Brain pericyte (primary cell): ENCODE results near the gene ELN.

Source experiments
- DNase-seq: peaks from one replicate; pipeline ENCODE4 v3.0.0-alpha.2; 2012; ENCODE audit warnings: low read depth, low spot score

Gene ELN

DNA sequence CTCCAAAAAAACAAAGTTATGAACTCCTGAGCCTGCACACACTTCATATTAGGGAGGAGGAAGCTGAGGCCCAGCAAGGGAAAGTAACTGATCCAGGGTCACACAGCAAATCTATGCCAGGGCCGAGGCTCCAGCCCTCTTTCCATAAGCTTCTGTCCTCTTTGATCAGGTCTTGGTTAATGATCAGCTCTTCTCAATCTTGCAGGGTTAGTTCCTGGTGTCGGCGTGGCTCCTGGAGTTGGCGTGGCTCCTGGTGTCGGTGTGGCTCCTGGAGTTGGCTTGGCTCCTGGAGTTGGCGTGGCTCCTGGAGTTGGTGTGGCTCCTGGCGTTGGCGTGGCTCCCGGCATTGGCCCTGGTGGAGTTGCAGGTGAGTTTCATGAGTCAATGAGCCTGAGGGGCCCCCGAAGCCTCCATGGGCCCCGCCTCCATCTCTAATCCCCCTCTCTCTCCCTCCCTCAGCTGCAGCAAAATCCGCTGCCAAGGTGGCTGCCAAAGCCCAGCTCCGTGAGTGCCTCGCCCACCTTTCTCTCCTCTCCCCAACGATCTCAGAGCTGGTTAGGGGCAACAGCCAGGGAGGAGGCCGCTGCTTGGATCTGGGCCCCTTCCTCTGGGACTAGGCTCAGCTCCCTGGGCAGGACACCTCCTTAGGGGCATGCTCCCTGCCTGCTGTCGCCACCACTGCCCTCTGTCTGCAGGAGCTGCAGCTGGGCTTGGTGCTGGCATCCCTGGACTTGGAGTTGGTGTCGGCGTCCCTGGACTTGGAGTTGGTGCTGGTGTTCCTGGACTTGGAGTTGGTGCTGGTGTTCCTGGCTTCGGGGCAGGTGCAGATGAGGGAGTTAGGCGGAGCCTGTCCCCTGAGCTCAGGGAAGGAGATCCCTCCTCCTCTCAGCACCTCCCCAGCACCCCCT, 32.0 kb downstream of the ELN start:
- DNase-seq, result no peak

DNA sequence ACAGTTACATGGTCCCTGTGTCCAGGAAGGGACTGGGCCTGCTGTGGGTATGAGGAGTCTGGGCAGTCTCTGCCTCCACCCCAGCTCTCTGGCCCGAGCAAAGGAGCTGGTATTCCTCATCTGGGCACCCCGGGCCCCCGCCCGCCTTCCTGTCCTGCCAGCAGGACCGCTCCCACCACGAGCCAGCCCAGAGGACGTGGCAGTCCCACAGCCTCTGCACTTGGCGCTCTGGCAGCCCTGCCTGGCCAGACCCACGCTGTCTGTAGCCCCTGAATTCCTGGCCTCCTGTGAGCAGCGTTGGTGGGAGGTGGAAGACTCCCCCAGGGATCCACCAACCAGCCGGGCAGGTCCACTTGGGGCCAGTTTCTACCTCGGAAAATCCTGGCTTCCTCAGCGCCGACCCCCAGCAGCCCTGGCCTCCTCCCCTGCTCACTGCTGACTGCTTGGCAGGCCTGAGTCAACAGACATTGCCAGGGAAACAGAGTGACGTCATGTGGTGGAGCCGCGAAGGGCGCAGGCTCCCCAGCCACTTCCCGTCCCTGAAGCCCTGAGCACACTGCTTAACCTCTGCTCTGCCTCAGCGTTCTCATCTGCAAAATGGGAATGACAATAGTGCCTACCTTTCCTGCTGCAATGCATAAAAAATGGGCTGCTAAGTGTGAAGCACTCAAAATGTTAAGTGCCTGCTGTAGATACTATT, 34.0 kb downstream of the ELN start:
- DNase-seq, result peak; percentile 79

DNA sequence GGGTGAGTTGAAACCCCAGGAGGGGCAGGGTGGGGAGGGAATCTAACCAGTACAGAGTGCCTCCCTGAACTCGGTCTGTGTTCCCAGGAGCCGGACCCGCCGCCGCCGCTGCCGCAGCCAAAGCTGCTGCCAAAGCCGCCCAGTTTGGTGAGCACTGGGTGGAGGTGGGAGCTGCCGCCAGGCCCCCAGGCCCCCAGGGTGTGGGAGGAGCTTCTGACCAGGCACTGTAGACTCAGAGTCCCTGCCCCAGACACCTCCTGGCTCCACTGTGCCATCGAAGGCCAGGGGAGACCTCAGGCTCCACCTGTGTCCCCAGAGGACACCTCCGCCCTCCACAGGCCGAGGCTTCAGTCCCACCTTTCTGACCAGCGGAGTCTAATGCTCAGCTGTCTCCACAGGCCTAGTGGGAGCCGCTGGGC, 35.3 kb downstream of the ELN start:
- DNase-seq, result no peak

DNA sequence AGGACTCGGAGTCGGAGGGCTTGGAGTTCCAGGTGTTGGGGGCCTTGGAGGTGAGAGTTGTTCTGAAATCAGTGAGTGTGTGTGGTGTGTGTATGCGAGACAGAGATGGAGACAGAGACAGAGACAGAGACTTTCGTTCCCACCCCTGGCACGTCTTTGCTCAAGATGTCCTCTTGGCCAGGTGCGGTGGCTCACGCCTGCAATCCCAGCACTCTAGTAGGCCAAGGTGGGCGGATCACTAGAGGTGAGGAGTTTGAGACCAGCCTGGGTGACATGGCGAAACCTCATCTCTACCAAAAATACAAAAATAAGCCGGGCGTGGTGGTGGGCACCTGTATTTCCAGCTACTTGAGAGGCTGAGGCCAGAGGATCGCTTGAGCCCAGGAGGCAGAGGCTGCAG, 35.7 kb downstream of the ELN start:
- DNase-seq, result no peak

DNA sequence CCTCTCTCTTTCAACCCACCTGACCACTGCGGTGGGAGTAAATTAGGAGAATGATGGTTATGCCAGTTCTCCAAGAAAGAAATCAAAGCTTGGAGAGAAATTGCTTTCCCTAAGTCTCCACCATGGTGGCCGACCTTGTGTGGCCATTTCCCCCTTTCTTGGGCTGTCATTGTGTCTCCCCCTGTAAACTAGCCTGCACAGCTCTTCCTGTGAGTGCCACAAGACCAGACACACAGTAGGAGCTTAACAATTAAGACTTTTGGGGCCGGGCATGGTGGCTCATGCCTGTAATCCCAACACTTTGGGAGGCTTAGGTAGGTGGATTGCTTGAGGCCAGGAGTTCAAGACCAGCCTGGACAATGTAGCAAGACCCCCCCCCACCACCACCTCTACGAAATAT, 36.7 kb downstream of the ELN start:
- no peak for DNase-seq

DNA sequence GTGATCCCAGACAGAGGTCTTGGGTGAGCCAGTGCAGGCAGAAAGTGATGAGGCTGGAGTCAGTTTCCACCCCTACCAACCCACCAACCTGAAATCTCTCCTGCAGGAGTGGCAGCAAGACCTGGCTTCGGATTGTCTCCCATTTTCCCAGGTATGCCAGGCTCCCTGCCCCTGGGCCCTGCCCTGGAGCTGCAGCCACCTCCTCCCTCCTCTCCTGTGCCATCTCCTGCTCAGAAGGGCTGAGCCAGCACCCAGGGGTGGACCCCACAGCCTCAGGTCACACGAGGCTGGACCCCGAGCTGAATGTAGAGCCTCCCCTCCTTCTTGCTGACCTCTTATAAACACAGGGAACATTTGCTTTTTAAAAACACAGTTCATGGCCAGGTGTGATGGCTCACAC, 38.7 kb downstream of the ELN start:
- DNase-seq, result no peak

DNA sequence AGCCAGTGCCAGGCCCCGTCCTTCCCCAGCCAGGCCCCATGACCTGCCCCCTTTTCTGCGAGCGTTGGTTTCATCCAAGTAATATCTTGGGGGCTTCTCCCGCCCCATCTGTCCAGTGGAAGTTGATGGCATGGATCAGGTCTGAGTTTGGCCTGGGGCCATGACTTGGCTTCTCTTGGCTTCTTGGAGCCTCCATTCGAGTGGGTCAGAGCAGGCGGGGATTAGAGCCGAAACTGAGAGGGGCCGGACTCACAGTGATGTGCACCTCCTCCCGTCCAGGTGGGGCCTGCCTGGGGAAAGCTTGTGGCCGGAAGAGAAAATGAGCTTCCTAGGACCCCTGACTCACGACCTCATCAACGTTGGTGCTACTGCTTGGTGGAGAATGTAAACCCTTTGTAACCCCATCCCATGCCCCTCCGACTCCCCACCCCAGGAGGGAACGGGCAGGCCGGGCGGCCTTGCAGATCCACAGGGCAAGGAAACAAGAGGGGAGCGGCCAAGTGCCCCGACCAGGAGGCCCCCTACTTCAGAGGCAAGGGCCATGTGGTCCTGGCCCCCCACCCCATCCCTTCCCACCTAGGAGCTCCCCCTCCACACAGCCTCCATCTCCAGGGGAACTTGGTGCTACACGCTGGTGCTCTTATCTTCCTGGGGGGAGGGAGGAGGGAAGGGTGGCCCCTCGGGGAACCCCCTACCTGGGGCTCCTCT, 40.6 kb downstream of the ELN start:
- DNase-seq, result no peak

DNA sequence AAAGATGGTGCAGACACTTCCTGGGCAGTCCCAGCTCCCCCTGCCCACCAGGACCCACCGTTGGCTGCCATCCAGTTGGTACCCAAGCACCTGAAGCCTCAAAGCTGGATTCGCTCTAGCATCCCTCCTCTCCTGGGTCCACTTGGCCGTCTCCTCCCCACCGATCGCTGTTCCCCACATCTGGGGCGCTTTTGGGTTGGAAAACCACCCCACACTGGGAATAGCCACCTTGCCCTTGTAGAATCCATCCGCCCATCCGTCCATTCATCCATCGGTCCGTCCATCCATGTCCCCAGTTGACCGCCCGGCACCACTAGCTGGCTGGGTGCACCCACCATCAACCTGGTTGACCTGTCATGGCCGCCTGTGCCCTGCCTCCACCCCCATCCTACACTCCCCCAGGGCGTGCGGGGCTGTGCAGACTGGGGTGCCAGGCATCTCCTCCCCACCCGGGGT, 41.1 kb downstream of the ELN start:
- no peak for DNase-seq

DNA sequence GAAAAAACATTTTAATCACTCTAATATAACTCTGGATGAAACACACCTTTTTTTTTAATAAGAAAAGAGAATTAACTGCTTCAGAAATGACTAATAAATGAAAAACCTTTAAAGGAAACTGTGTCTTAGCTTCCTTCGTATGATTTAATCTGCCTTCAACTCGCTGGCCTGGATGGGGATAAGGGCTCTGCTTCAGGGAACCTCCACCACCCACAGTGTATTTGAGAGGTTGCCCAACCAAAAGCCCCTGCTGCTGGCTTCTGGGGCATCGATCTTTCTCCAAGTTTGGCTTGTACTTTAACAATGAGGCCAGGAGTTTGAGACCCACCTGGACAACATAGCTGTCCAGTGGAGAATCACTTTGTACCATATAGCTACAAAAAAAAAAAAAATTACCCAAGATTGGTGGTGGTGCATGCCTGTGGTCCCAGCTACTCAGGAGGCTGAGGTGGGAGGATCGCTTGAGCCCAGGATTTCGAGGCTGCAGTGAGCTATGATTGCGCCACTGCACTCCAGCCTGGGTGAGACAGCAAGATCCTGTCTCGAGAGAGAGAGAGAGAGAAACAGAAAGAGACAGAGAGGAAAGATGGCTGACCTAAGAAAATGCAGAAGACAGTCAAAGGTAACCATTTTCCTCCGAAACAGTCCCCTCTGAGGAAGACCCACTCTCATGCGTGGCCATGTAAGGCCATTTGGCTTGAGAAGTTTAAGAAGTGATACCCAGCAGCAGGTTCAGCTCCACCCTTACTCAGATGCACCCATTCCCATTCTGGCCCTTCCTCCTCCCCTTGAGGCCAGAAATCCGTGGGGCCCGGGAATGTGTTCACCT, 42.0 kb downstream of the ELN start:
- DNase-seq, result no peak

DNA sequence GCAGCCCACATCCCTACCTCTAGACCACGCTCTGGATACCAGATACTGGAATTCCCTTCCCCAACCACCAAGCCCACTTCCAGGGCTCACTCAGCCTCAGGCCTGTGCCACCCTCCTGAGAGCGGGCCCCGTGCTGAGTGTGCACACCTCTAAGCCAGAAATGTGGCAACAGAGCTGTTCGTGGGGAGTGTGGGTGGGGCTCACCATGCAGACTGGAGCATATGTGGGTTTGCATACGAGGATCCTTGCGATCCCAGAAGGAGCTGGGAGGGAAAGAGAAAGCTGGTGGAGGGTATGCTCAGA, 42.6 kb downstream of the ELN start:
- no peak for DNase-seq

DNA sequence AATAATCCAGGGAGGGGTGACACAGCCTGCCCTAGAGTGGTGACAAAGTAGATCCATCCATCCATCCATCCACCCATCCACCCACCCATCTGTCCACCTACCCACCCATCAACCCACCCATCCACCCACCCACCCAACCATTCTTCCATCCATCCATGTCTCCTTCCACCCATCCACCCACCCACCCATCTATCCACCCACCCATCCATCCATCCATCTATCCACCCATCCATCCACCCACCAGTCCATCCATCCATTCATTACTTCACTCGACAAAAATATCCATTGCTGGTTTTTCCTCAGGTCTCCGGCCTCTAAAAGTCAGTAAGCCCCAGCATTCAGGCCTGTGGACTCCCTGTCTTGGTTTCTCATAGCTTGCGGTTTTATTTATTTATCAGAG, 43.1 kb downstream of the ELN start:
- no peak for DNase-seq

DNA sequence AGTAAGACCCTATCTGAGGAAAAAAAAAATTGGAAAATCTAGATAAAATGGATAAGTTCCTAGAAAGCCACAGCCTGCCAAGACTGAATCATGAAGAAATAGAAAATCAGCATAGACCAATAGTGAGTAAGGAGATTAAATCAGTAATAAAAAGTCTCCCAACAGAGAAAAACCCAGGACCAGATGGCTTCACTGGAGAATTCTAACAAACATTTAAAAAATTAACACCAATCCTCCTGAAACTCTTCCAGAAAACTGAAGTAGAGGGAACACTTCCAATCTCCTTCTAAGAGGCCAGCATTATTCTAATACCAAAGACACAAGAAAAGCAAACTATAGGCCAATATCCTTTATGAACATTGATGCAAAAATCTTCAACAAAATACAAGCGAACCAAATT, 46.8 kb downstream of the ELN start:
- no peak for DNase-seq

DNA sequence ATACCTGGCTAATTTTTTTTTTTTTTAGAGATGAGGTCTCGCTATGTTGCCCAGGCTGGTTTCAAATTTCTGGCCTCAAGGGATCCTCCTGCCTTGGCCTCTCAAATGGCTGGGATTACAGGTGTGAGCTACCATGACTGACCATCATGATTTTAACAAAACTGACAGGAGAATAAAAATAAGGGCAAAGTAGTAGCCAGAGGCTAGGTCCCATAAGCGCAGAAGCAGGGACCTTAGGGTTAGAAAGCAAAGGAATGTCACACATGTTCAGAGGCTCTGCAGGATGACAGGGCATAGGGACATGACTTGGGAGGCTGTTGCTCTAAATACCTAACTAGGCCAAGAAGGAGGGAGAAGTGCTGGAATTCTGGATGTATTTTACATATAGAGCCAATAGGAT, 50.5 kb downstream of the ELN start:
- no peak for DNase-seq

DNA sequence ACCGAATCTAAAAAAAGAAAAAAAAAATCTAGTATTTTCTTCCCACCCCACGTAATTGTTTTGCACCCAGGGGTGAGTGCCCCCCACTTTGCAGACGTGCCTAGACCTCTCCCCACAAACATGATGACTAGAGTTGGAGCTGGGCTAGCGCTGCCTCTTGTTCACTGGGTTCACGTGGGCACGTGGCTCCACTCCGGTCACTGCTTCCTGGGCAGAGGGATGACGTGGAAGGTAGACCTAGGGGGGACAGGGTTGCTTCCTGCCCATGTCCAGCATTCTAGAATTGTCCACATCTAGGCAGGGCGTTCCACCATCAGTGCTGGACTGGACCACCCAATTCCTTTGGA, 54.8 kb downstream of the ELN start:
- DNase-seq, result no peak

DNA sequence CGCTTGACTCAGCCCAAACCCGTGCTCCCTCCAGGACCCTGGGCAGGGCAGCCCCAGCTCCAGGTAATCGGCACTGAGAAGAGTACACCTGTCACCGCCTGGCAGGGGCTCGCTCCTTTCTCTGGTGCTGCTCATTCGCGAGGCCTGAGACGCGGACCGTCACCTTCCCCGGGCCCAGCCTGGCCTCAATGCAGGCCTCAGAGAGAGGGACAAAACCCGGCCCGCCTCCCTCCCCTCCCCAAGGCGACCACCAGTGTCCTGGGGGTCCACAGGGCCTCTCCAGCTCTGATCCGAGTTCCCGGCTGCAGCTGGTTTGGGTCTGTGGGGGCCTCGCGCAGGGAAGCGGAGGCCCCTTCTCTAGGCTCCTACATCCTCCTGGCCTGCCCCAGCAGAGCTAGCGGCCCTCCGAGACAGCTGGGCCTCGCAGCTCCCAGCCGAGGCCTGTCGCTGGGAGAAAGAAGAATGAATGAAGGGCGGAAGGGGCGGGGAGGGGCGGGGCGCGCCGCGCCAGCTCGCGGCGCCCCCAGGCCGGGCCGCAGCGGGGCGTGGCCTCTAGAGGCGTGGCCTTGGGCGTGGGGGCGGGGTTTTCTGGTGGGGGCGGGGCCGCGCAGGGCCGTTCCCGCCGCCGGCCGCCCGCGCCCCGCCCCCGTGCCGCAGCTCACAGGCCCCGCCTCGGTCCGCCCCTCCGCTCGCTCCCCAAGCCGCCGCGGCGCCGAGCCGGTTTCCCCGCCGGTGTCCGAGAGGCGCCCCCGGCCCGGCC, 55.3 kb downstream of the ELN start, which contains the start of gene LIMK1:
TSS of gene LIMK1 (plus strand) at position 688 of the 760 bp plus-strand sequence. CDS start 187 bp downstream, outside the sequence.
- DNase-seq, result no peak

DNA sequence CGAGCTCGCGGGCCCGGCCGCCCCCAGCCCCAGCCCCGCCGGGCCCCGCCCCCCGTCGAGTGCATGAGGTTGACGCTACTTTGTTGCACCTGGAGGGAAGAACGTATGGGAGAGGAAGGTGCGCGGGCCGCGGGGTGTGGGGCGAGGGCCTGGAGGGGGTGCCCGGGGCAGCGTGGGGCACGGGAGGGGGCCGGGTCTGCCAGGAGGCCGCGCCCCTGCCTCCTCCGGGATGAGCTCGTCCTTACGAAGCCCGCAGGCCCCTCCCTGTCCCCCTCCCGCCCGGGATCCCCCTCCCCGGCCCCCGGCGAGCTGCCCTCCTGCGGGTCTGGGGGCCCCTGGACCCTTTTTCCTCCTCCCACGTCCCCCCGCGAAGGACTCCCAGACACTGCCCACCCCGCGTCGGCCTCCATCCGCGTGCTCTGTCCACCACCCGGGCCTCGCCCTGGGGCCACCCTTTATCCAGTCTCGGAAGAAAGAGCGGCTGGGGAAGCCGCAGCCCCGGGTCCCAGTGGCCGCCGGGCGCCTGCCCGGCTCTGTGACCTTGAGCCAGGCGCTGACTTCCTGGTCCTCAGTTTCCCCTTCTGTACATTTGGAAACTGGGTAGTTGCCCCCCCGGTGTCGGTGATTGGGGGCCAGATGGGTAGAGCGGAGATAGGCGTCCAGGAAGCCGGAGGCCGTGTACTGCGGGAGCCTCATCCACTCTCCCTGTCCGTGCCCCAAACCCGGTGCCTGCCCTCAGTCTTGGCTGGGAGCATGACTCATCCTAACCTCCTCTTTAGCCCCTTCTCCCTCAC, 56.2 kb downstream of the ELN start:
- no peak for DNase-seq

DNA sequence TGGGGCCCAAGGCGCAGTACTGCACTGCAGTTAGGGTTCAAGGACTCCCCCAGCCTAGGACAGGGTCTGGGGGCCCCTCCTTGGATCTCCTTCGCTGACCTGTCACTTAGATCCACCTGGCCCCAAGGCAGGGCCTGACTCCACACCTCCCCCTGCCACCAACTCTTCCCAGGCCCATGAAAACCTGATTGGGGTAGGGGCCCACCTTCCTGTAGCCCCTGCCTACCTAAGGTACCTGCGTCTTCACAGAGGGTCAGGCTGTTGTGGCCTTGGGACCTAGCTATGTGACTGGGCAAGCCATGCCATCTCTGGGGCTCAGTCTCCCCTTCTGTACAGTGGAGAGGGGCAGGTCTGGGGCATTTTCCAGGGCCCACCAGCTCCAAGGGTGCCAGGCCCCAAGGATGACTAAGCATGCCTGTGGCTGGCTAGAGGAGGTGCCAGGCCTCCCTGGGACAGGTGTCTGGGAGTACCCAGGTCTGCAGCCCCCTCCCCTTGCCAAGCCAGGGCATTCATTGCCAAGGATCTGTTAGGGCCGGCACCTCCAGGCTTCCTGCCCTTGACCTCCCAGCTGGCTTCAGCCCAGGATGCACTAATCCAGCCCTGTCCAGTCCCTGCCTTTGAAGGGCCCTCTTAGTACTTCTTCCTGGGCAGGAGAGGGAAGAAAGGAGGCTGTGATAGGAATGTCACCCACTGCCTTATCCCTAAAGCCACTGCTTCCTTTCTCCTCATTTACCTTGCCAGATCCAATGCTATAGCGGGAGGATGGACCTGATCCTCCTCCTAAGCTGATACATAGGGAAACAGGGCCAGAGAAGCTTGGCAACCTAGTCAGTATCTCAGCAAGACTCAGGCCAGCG, 57.0 kb downstream of the ELN start:
- DNase-seq, result no peak

DNA sequence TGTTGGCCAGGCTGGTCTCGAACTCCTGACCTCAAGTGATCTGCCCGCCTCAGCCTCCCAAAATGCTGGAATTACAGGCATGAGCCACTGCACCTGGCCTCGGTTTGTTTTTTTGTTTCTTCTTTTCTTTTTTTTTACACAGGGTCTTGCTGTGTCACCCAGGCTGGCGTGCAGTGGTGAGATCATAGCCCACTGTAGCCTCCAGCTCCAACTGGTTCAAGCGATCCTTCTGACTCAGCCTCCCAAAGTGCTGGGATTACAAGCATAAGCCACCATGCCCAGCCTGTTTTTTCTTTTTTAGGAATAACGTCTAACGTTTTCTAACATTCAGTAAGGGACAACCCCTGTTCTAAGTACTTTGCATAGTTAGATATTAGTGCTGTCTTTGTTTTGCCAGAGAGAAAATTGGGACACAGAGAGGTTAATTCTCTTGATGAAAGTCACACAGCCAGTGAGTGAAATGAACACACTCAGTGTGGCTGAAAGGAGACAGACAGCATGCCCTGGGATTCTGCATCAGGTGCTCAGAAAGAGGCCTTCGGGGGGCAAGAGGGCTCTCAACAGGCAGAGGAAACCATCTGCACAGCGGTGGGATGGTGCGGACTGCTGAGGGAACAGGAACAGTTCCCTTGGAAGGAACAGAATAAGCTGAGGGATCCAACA, 59.9 kb downstream of the ELN start:
- no peak for DNase-seq
